SU-DHL-6 (cell line): ENCODE data around the gene CCDC138.

Experiments
- CTCF ChIP-seq: fragments of 200-600 bp; sonication (generic); IDR thresholded peaks from one replicate; pipeline ENCODE4 v1.5.1; 2017; ENCODE audit warnings: antibody characterized with exemption, mild to moderate bottlenecking, low read length, moderate library complexity; ENCODE audit not compliant: insufficient read depth, poor library complexity, severe bottlenecking
- EZH2phosphoT487 ChIP-seq: fragments of 200-600 bp; sonication (generic), shearing (Covaris generic); conservative IDR thresholded peaks from 2 replicates; pipeline ENCODE4 v1.6.1; 2018; ENCODE audit warnings: mild to moderate bottlenecking, antibody characterized with exemption, low read length, moderate library complexity, mixed read lengths

GRCh38 chr2:108920686-108921085, 134.1 kb downstream of the CCDC138 start:
- no peak for TF ChIP-seq CTCF
- TF ChIP-seq EZH2phosphoT487, result no peak
